Sigmoid colon (tissue), 3 donors: ENCODE results near the gene TENM4.

ENCODE experiments used
- CTCF ChIP-seq, 4 experiments: fragments of 450-650 bp in 3 of 4; fragments of 200-600 bp in 1 of 4; IDR thresholded peaks; one replicate each; pipeline ENCODE4 v1.5.1; 2016 to 2019; ENCODE audit warnings: antibody characterized with exemption in 4 of 4, mild to moderate bottlenecking in 3 of 4, moderate library complexity in 2 of 4
- POLR2A ChIP-seq, 2 donors: fragments of 450-650 bp; IDR thresholded peaks; one replicate each; pipeline ENCODE4 v1.6.1; 2016; ENCODE audit warnings: antibody characterized with exemption in 2 of 2, mild to moderate bottlenecking in 2 of 2, moderate library complexity in 2 of 2

- no peak for TF ChIP-seq CTCF (IDR thresholded peaks at IDR 0.05)
- no peak for TF ChIP-seq POLR2A (IDR thresholded peaks at IDR 0.05)
These were observed 150.1 kb downstream of the TENM4 start for GRCh38 chr11:79290761-79291160.
